Lower leg skin (tissue), 3 donors: ENCODE results near the gene RSKR.

Source experiments
- POLR2A ChIP-seq, 2 donors: fragments of 450-650 bp; IDR thresholded peaks; one replicate each; pipeline ENCODE4 v1.6.1; 2016 to 2017; ENCODE audit warnings: antibody characterized with exemption in 2 of 2, mild to moderate bottlenecking in 1 of 2, moderate library complexity in 1 of 2
- TF ChIP-seq, protein P1 (sequence below), 3 donors: fragments of 450-650 bp; IDR thresholded peaks; one replicate each; pipeline ENCODE4 v1.5.1; 2016; ENCODE audit warnings: antibody characterized with exemption in 3 of 3, mild to moderate bottlenecking in 3 of 3, moderate library complexity in 2 of 3

DNA sequence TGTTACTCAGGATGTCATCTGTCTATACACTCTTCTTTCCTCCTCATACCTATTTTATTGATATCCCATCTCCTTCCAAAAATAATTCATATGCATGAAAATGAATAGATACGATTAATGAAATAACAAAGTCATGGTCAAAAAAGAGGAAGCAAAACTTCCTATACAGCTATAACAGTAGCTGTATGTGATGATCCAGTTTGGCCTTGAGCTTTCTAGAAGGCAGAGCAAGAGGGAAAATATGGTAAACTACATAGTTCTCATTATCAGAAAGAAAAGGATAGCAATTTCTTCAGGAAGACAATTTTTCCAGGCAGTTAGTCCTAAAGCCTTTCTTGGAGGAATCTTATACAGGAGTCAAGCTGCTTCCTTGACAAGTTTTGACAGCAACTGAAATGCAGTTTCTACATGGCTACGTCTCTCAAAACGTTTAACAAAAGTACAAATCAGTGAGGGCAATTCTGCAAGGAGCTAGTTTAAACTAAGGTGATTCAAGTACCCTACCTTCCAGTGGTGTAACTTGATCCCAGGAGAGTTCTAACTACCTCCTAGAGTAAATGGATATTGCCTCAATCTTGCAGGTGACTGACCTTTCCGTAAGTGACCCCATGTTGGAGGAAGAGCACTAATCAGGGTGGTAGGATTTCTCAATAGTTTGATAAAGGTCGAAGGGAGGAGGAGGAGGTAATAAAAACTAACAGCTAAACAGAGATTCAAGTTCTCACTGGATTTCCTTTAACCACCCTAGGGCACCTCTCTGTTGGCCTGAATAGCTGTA is 16.2 kb downstream of the RSKR start:
- no peak for TF ChIP-seq POLR2A (IDR thresholded peaks at IDR 0.05)
- TF ChIP-seq, protein P1, sequence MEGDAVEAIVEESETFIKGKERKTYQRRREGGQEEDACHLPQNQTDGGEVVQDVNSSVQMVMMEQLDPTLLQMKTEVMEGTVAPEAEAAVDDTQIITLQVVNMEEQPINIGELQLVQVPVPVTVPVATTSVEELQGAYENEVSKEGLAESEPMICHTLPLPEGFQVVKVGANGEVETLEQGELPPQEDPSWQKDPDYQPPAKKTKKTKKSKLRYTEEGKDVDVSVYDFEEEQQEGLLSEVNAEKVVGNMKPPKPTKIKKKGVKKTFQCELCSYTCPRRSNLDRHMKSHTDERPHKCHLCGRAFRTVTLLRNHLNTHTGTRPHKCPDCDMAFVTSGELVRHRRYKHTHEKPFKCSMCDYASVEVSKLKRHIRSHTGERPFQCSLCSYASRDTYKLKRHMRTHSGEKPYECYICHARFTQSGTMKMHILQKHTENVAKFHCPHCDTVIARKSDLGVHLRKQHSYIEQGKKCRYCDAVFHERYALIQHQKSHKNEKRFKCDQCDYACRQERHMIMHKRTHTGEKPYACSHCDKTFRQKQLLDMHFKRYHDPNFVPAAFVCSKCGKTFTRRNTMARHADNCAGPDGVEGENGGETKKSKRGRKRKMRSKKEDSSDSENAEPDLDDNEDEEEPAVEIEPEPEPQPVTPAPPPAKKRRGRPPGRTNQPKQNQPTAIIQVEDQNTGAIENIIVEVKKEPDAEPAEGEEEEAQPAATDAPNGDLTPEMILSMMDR (IDR thresholded peaks at IDR 0.05) = no peak
